Medulla oblongata (tissue), 1 donor: ENCODE results near the gene SKI.

Experiments used
- DNase-seq: peaks from one replicate; pipeline ENCODE4 v3.0.0-alpha.2; 2015; ENCODE audit errors: extremely low spot score

The SKI gene

DNA sequence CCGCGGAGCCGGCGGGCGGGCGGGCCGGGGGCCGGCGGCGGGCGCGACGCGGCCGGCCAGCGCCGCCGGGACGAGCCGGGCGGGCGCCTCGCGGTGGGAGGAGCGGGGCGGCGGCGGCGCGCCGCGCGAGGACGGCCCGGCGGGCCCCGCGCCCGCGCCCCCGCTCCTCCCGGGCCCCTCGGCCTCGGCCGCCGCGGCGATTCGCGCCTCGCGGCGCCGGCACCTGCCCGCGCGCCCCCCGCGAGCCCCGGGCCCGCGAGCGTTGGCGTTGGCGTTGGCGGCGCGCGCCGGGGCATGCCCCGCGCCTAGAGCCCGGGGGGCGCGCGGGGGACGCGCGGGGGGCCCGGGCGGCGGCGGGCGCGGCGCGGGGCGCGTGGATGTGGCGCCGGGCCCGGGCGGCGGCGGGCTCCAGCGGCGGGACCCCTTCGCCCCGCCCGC lies at the start of gene SKI:
Gene SKI, plus strand, starts transcription at position 163 of the 438 bp plus-strand sequence. CDS start 448 bp downstream, outside the sequence.
- no peak for DNase-seq

- DNase-seq, result no peak
Measured at GRCh38 chr1:2178875-2179274, 49.2 kb upstream of the SKI start.

GRCh38 chr1:2179283-2180013 lies 48.7 kb upstream of the SKI start:
- DNase-seq, result no peak

DNA sequence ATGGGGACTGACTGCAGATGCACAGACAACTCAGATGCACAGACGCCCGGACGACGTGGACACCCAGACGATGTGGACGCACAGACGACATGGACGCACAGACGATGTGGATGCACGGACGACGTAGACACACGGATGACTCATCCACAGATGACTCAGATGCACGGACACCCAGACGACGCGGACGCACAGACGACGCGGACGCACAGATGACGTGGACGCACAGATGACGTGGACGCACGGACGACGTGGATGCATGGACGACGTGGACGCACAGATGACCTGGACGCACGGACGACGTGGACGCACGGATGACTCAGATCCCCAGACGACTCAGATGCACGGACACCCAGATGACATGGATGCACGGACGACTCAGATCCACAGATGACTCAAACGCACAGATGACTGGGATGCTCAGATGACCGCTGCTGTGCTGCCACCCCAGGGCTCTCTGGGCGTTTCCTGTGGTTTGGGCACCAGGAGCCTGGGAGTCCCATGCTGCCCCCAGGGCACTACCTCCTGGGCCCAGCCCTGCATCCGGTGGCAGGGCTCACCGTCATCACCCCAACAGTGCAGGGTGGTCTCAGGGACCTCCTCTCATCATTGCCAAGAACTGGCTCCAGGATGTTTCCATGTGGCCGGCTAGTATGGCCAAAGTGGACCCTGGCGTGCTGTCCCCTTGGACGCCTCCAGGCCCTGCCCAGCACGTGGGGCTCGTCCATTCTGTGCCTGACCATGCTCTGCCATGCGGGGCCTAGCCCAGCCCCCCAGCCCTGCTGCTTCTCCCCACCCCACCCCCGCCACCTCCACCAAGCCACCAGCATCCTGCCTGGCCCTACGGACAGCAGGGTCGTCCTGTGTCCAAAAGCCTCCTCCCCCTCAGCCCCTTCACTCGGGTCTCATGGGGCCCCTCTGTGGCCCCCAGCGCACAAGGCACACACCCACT lies 47.5 kb upstream of the SKI start:
- no peak for DNase-seq

GRCh38 chr1:2181271-2181670 lies 46.8 kb upstream of the SKI start:
- no peak for DNase-seq

- no peak for DNase-seq
Measured at GRCh38 chr1:2181752-2182151, 46.4 kb upstream of the SKI start.

DNA sequence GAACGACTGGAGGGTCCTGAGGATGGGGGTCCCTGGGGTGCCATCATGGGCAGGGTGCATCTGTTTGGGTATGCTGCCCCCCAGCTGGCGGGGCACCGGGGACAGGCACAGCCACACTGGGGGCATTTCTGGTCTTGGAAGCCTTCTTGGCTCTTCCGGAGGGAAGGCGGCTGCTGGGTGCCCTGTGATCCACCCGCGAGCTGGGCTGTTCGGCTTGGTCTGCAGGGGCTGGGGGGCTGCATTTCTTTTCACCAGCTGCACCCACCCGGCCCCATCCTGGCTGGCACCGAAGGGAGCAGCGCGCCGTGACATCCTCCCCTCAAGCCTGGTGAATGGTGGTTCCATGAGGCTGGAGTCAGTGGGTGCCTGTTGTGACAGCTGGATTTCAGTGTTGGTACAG lies 45.7 kb upstream of the SKI start:
- no peak for DNase-seq

DNA sequence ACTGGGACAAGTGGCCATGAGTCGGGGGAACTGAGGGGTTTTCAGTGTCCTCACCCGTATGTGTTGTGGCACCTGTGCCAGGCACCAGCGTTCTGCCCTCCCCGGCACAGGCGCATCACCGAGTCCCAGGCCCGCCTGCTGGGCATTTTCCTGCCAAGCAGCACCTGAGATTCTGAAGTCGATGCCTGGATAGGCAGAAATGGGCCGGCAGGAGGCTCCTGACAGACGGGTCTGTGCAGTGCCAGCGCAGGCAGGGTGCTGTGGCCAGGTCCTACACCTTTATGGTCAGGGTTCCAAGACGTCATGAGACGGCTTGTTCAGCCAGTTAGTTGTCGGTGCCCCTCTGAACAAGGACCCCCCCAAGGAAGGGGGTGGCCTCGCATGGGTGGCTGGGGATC lies 44.2 kb upstream of the SKI start:
- no peak for DNase-seq

DNA sequence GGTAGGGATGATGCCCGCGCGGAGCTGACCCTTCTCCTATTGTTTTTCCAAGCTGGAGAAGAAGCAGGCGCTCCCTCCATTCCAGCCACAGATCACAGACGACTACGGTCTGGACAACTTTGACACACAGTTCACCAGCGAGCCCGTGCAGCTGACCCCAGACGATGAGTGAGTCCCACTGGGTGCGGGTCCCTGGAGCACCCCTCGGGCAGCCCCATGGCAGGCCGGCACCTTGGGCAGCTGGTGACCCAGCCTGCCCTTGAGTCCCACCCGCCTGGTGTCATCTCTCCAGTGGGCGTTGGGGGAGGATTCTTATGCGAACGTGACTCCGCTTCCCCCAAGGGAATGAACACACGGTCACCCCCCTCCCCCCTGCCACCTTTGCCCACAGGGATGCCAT lies 43.6 kb upstream of the SKI start:
- no peak for DNase-seq

DNA sequence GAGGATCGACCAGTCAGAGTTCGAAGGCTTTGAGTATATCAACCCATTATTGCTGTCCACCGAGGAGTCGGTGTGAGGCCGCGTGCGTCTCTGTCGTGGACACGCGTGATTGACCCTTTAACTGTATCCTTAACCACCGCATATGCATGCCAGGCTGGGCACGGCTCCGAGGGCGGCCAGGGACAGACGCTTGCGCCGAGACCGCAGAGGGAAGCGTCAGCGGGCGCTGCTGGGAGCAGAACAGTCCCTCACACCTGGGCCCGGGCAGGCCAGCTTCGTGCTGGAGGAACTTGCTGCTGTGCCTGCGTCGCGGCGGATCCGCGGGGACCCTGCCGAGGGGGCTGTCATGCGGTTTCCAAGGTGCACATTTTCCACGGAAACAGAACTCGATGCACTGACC lies 43.2 kb upstream of the SKI start:
- no peak for DNase-seq

- DNase-seq, result no peak
Measured at GRCh38 chr1:2185880-2186855, 42.0 kb upstream of the SKI start.

DNA sequence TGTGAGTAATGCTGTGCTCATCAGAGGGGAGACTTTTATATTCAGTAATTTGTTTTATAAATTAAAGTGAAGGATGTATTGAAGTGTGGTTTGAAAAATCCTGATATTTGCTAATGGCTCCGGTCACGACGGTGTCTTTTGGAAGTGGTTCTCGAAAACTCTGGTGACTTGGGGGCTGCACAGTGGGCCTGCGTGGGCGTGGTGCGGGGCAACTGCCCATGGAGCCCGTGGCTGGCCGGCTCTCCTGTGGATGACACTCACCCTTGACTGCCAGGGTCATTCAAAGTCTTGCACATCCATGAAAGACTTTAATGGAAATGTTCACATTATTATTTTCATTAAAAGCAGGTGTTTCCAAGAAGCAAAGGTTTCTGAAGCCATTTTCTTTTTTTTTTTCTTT lies 41.2 kb upstream of the SKI start:
- DNase-seq, result no peak

DNA sequence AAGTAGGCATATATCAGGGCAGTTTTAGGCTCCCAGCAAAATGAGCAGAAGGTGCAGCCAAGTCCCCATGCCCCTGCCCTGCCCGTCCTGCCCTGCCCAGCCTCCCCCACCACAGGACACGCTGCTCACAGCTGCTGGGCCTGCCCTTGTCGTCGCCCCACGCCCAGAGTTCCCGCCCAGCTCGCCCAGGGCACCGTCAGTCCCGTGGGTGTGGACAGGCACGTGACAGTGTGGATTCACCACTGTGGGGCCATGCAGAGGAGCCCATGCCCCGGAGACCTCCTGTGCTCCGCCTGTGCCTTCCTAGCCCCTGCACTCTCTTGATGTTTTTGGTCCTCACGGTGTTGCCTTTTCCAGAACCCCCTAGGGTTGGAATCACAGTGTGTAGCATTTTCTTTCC lies 40.5 kb upstream of the SKI start:
- DNase-seq, result no peak

DNA sequence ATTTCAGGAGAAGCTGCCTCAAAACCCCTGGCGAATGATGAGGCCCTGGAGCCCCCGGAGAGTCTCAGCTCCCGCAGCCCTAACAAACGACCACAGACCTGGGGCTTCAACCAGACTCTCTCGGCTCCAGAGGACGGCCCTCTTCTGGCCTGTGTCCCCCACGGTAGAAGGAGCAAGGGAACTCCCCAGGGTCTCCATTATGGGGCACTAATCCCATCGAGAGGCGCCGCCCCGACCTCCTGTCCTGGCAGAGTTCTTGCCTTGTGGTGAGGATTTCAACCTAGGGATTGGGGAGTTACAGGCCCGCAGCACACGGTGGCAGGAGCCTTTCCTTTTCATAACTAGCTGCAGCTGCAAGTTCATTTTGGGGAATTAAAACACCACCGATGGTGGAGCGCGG lies 39.8 kb upstream of the SKI start:
- no peak for DNase-seq

DNA sequence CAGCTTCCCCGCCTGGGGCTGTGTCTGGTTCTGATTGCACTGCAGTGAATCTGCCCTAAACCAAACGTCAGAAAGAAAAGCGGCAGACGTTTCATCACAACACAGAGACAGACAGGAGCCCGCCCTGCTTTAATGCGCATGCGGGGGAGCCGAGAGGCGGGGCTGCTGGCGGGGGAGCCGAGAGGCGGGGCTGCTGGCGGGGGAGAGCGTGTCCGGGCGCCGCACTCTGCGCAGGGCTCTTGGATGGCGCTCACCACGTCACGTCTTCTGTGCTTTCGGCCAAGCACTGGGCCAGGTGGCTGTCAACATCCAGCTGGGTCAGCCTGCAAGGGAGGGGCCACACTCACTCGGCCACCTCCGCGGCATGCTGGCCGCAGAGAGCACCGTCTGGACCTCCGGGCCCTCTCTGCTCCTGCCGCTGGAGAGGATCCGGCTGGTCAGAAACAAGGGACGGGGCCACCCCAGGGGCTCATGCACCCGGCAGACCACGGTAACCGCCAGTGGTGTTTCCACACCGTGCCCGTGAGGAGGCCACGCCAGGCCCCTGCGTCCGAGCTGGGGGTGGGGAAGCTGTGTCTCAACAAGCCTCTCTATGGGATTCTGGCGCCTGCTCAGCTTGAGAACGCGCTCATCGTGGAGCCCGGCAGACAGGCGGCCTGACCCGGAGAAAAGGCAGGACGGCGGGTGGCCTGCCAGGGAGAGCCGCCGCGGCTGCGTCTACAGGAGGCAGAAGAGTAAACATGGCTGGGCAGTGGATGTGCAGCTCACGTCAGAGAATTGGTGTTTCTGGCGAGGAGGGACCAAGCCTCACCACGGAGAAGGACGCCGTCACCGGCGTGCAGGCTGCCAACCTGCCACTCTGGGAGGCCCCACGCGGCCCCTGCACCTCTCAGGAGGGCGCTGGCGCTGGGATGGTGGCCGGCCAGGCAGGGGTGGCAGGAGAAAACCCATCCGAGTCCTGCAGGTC lies 38.4 kb upstream of the SKI start:
- DNase-seq, result peak; percentile 93

- DNase-seq, result no peak
Measured at GRCh38 chr1:2190491-2190976, 37.6 kb upstream of the SKI start.

- DNase-seq, result no peak
Measured at GRCh38 chr1:2192031-2192995, 35.8 kb upstream of the SKI start.

GRCh38 chr1:2193514-2194281 lies 34.4 kb upstream of the SKI start:
- DNase-seq, result no peak
